Smooth muscle cell (in vitro differentiated cells): Measurements from ENCODE around the gene NDUFA8. TPM values are rescaled to one million over a fixed set of nuclear protein-coding genes. Genes with fewer than 3 reads are reported as not detected.

Experiments used
- DNase-seq: peaks from one replicate; lab custom pipeline; 2025; ENCODE audit not compliant: unreplicated experiment; lab: John Stamatoyannopoulos, UW
- H2AFZ ChIP-seq: fragments of 200-600 bp; sonication (generic); 2 replicates; pipeline ENCODE4 v1.6.0; 2016; ENCODE audit warnings: antibody characterized with exemption, low read depth, mild to moderate bottlenecking
- H3F3A ChIP-seq: fragments of 200-600 bp; sonication (generic); 2 replicates; pipeline ENCODE4 v1.6.0; 2017; ENCODE audit warnings: antibody characterized with exemption, low read depth
- H3K27ac ChIP-seq: fragments of 200-600 bp; sonication (generic); 2 replicates; pipeline ENCODE4 v1.5.1; 2016; ENCODE audit warnings: low read depth, mild to moderate bottlenecking
- H3K27me3 ChIP-seq: fragments of 200-600 bp; sonication (generic); 2 replicates; pipeline ENCODE4 v1.6.1; 2016; ENCODE audit warnings: low read depth, mild to moderate bottlenecking
- H3K36me3 ChIP-seq: fragments of 200-600 bp; sonication (generic); 2 replicates; pipeline ENCODE4 v1.5.1; 2016; ENCODE audit warnings: low read depth
- H3K4me1 ChIP-seq: fragments of 200-600 bp; sonication (generic); 2 replicates; pipeline ENCODE4 v1.5.1; 2016; ENCODE audit warnings: low read depth
- H3K4me2 ChIP-seq: fragments of 200-600 bp; sonication (generic); 2 replicates; pipeline ENCODE4 v1.6.0; 2016; ENCODE audit warnings: mild to moderate bottlenecking
- H3K4me3 ChIP-seq: fragments of 200-600 bp; sonication (generic); 2 replicates; pipeline ENCODE4 v1.5.1; 2016; ENCODE audit warnings: mild to moderate bottlenecking
- H3K79me2 ChIP-seq: fragments of 200-600 bp; sonication (generic); 2 replicates; pipeline ENCODE4 v1.6.0; 2016; ENCODE audit warnings: low read depth, mild to moderate bottlenecking
- H3K9ac ChIP-seq: fragments of 200-600 bp; sonication (generic); 2 replicates; pipeline ENCODE4 v1.6.0; 2016; ENCODE audit warnings: low read depth
- H3K9me3 ChIP-seq: fragments of 200-600 bp; sonication (generic); replicated peaks from 2 replicates; pipeline ENCODE4 v1.5.1; 2016; ENCODE audit warnings: low read depth
- H4K20me1 ChIP-seq: fragments of 200-600 bp; sonication (generic); 2 replicates; pipeline ENCODE4 v1.6.0; 2016; ENCODE audit warnings: low read depth
- WGBS: methylation state at CpG from one replicate; pipeline ENCODE4 v1.1.7; 2016; ENCODE audit warnings: low lambda C conversion rate; 5-methylcytosine and 5-hydroxymethylcytosine counted together
- polyA plus RNA-seq: library from polyadenylated mRNA; unstranded; fragments of >200 nt; fragmentation: Nextera tagmentation; extraction: Ambion mirVana; gene quantifications from 2 replicates; pipeline ENCODE4 v1.2.1, GENCODE V29; 2016
- total RNA-seq: library from RNA; depleted of rRNA; stranded (reverse); fragments of >200 nt; gene quantifications from 2 replicates; pipeline ENCODE4 v1.2.3, GENCODE V29; 2014
- TF ChIP-seq, protein P1 (sequence below): fragments of 200-600 bp; sonication (generic); IDR thresholded peaks from 2 replicates; pipeline ENCODE4 v1.5.1; 2017; ENCODE audit warnings: borderline replicate concordance, mild to moderate bottlenecking, antibody characterized with exemption; ENCODE audit not compliant: insufficient read depth, poor library complexity, severe bottlenecking

The NDUFA8 gene
- total and polyA plus RNA-seq, 2 experiments from 2014 or later = 47.5 to 126 TPM

- Histone ChIP-seq H2AFZ (no peak overlapping the region), H3K9ac (no peak overlapping the region), H4K20me1 (no peaks in the 10 kb centered on the region), H3K4me2 (no peak overlapping the region), H3K9me3 (no peaks in the 10 kb centered on the region), H3K4me1 (no peaks in the 10 kb centered on the region), H3K36me3 (no peaks in the 10 kb centered on the region), H3K4me3 (no peak overlapping the region), H3K27ac (no peak overlapping the region), H3K27me3 (peaks cover 20% of the 10 kb centered on the region), H3K79me2 (no peaks in the 10 kb centered on the region), H3F3A (no peaks in the 10 kb centered on the region)
- TF ChIP-seq, protein P1, sequence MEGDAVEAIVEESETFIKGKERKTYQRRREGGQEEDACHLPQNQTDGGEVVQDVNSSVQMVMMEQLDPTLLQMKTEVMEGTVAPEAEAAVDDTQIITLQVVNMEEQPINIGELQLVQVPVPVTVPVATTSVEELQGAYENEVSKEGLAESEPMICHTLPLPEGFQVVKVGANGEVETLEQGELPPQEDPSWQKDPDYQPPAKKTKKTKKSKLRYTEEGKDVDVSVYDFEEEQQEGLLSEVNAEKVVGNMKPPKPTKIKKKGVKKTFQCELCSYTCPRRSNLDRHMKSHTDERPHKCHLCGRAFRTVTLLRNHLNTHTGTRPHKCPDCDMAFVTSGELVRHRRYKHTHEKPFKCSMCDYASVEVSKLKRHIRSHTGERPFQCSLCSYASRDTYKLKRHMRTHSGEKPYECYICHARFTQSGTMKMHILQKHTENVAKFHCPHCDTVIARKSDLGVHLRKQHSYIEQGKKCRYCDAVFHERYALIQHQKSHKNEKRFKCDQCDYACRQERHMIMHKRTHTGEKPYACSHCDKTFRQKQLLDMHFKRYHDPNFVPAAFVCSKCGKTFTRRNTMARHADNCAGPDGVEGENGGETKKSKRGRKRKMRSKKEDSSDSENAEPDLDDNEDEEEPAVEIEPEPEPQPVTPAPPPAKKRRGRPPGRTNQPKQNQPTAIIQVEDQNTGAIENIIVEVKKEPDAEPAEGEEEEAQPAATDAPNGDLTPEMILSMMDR = no peak
- 27% methylated on average over 4 of the region's 4 CpGs for WGBS
- DNase-seq = no peak
Measured at GRCh38 chr9:122180633-122181032, 21.1 kb upstream of the NDUFA8 start.

DNA sequence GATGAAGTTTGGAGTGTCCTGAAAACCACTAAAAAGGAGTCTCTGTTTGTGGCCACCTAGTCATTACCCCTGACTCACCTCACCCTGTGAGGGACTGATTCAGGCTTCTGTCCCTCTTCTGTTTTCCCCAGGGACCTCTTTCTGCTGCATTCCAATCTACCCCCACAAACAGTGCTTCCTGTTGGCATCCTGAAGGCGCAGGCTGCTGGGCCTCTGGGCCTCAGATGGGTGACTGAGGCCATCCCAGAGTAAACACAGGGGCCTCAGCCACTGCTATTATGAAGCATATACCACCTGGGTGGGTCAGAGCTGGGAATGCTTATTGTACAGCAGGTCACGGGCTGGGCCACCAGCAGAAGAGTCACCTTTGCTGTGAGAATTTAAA, 20.1 kb upstream of the NDUFA8 start:
- no peaks in the 10 kb centered on the region for H3K79me2 ChIP-seq
- no peak overlapping the region for H2AFZ ChIP-seq
- DNase-seq = no peak
- no peaks in the 10 kb centered on the region for H4K20me1 ChIP-seq
- no peak overlapping the region for H3K4me3 ChIP-seq
- peaks cover 20% of the 10 kb centered on the region for H3K27me3 ChIP-seq
- H3K9me3 ChIP-seq = no peaks in the 10 kb centered on the region
- H3K4me2 ChIP-seq = no peak overlapping the region
- no peaks in the 10 kb centered on the region for H3K36me3 ChIP-seq
- 66% methylated on average over 2 of the region's 2 CpGs for WGBS
- no peaks in the 10 kb centered on the region for H3K4me1 ChIP-seq
- H3F3A ChIP-seq = no peaks in the 10 kb centered on the region
- TF ChIP-seq, protein P1 = no peak
- no peak overlapping the region for H3K9ac ChIP-seq
- no peak overlapping the region for H3K27ac ChIP-seq

DNA sequence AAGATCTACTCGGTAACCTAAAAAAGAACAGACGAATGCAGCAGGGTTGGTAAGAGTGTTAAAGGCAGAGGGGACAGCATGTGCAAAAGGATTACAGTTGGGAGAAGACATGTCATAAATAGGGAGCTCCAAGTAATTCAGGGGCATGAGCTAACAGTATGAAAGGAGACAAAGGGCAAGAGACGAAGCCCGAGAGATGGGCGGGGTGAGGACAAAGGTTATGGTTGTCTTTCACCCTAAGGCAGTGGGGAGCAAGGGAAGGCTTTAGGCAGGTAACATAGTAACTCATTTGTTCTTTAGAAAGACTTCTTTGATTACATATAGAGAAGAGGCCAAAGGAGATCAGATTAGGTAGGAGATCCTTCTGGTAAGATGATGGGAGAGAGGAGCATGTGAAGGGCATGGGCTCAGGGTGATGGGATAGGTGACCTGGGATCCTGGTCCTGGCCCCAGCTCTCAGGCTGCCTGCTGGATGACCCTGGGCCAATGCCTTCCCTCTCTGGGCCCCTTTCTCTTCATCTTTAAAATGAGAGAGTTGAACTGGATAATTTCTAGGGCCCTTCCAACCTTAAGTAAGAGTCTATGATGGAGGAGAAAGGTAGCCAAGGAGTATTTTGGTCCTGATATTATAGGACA, 19.6 kb upstream of the NDUFA8 start:
- no peaks in the 10 kb centered on the region for H3K36me3 ChIP-seq
- TF ChIP-seq, protein P1 = no peak
- H3K4me2 ChIP-seq = no peak overlapping the region
- DNase-seq = no peak
- H3K4me3 ChIP-seq = no peak overlapping the region
- no peaks in the 10 kb centered on the region for H3K9me3 ChIP-seq
- no peaks in the 10 kb centered on the region for H3K79me2 ChIP-seq
- no peaks in the 10 kb centered on the region for H3F3A ChIP-seq
- H4K20me1 ChIP-seq = no peaks in the 10 kb centered on the region
- peaks cover 24% of the 10 kb centered on the region for H3K27me3 ChIP-seq
- WGBS = 94% methylated on average over 5 of the region's 5 CpGs
- H3K4me1 ChIP-seq = no peaks in the 10 kb centered on the region
- no peak overlapping the region for H3K9ac ChIP-seq
- H2AFZ ChIP-seq = no peak overlapping the region
- no peak overlapping the region for H3K27ac ChIP-seq

- H3K27me3 ChIP-seq = peaks cover 14% of the 10 kb centered on the region
- H3F3A ChIP-seq = no peaks in the 10 kb centered on the region
- no peaks in the 10 kb centered on the region for H4K20me1 ChIP-seq
- no peak overlapping the region for H3K9ac ChIP-seq
- H3K4me2 ChIP-seq = no peak overlapping the region
- H3K36me3 ChIP-seq = no peaks in the 10 kb centered on the region
- H3K27ac ChIP-seq = no peak overlapping the region
- no peak overlapping the region for H2AFZ ChIP-seq
- no peak for DNase-seq
- no peaks in the 10 kb centered on the region for H3K79me2 ChIP-seq
- no peaks in the 10 kb centered on the region for H3K9me3 ChIP-seq
- WGBS = 87% methylated on average over 2 of the region's 2 CpGs
- H3K4me3 ChIP-seq = no peak overlapping the region
- TF ChIP-seq, protein P1 = no peak
- H3K4me1 ChIP-seq = no peaks in the 10 kb centered on the region
Measured at GRCh38 chr9:122176916-122177315, 17.3 kb upstream of the NDUFA8 start.
